HCT116 (cell line): ENCODE results near the gene EPS8. TPM values are rescaled to one million over a fixed set of nuclear protein-coding genes. Genes with fewer than 3 reads are reported as not detected.

Experiments used
- ATAC-seq: fragments of 200-7000 bp; cut with Tn5 transposase; 2 replicates; pipeline ENCODE4 v1.9.1; 2020; ENCODE audit warnings: mild to moderate bottlenecking, moderate library complexity
- BruUV-seq: library from RNA; stranded (reverse); fragments of 400-500 nt; replicated peaks from 2 replicates; lab custom pipeline; 2021; lab: Mats Ljungman, UMichigan
- CTCF ChIA-PET: fragments of 300-600 bp; sonication (Branson Sonifier 250); formaldehyde crosslinking; loops from one replicate; lab custom pipeline; 2021; ENCODE audit warnings: antibody characterized with exemption; lab: Charles Lee
- POLR2A ChIA-PET: fragments of 300-600, 350-600 bp; sonication (Branson Sonifier 250); formaldehyde crosslinking; loops from one replicate; lab custom pipeline; 2021; ENCODE audit warnings: antibody characterized with exemption; lab: Charles Lee
- RAD21 ChIA-PET, 2 experiments: fragments of 300-600 bp; sonication (Branson Sonifier 250); formaldehyde crosslinking; loops; one replicate each; lab custom pipeline; 2023; ENCODE audit warnings: low total read pairs in 2 of 2; ENCODE audit not compliant: uncharacterized antibody in 2 of 2, unreplicated experiment in 2 of 2, low non-redundant PET in 1 of 2; lab: Charles Lee
- DNase-seq: peaks from one replicate; pipeline ENCODE4 v3.0.0-alpha.2; 2010; ENCODE audit warnings: low read depth, low spot score
- H2AFZ ChIP-seq: fragments of 200-600 bp; shearing (Covaris generic), sonication (generic); 2 replicates; pipeline ENCODE4 v1.6.1; 2017; ENCODE audit warnings: low read depth, mixed run types, mixed read lengths, antibody characterized with exemption, low read length; ENCODE audit not compliant: poor library complexity, severe bottlenecking
- H3K27ac ChIP-seq: 2 replicates; pipeline ENCODE4 v1.5.1; 2012; ENCODE audit warnings: low read depth, low read length
- H3K27me3 ChIP-seq: fragments of 200-600 bp; sonication (generic); 2 replicates; pipeline ENCODE4 v1.6.1; 2016; ENCODE audit warnings: mixed run types, low read length, mixed read lengths; ENCODE audit not compliant: insufficient read depth
- H3K36me3 ChIP-seq, 2 experiments: fragments of 200-500 bp in 1 of 2; fragments of 200-600 bp in 1 of 2; sonication (Bioruptor generic) in 1 of 2; sonication (generic) in 1 of 2; 2 replicates each; pipeline versions ENCODE4 v1.5.1 to v1.6.1; 2014 to 2016; ENCODE audit warnings: low read length in 2 of 2, inconsistent platforms in 1 of 2, mixed read lengths in 1 of 2, mixed run types in 1 of 2; ENCODE audit not compliant: insufficient read depth in 2 of 2, control insufficient read depth in 1 of 2
- H3K4me1 ChIP-seq, 2 experiments: fragments of 200-600 bp in 1 of 2; sonication (generic) in 1 of 2; 2 replicates each; pipeline versions ENCODE4 v1.5.1 to v1.6.1; 2012 to 2017; ENCODE audit warnings: low read length in 2 of 2, inconsistent platforms in 1 of 2, mild to moderate bottlenecking in 1 of 2, mixed read lengths in 1 of 2, mixed run types in 1 of 2, moderate library complexity in 1 of 2; ENCODE audit not compliant: insufficient read depth in 2 of 2, control insufficient read depth in 1 of 2
- H3K4me2 ChIP-seq: fragments of 200-600 bp; sonication (generic); 2 replicates; pipeline ENCODE4 v1.6.1; 2017; ENCODE audit warnings: mixed run types, low read length, mixed read lengths
- H3K4me3 ChIP-seq, 2 experiments: fragments of 200-600 bp in 1 of 2; sonication (generic) in 1 of 2; replicated peaks in 1 of 2; 2 replicates each; pipeline ENCODE4 v1.5.1; 2011 to 2016; ENCODE audit warnings: low read length in 2 of 2, control low read depth in 1 of 2, low read depth in 1 of 2, mild to moderate bottlenecking in 1 of 2, mixed read lengths in 1 of 2, mixed run types in 1 of 2
- H3K79me2 ChIP-seq: fragments of 200-600 bp; sonication (generic); 2 replicates; pipeline ENCODE4 v1.6.1; 2017; ENCODE audit warnings: mild to moderate bottlenecking, mixed run types, low read length, moderate library complexity, mixed read lengths; ENCODE audit not compliant: insufficient read depth
- H3K9ac ChIP-seq: fragments of 200-600 bp; sonication (generic); 2 replicates; pipeline ENCODE4 v1.6.1; 2016; ENCODE audit warnings: low read length, mixed read lengths
- H3K9me2 ChIP-seq: fragments of 200-600 bp; sonication (generic), shearing (Covaris generic); 2 replicates; pipeline ENCODE4 v1.6.1; 2017; ENCODE audit warnings: mixed run types, mild to moderate bottlenecking, moderate library complexity; ENCODE audit not compliant: insufficient read depth
- H3K9me3 ChIP-seq, 2 experiments: fragments of 200-500 bp in 1 of 2; fragments of 200-600 bp in 1 of 2; sonication (Bioruptor generic) in 1 of 2; sonication (generic) in 1 of 2; 2 replicates each; pipeline ENCODE4 v1.6.1; 2014 to 2017; ENCODE audit warnings: low read length in 2 of 2, mixed read lengths in 2 of 2, inconsistent platforms in 1 of 2, low read depth in 1 of 2, mild to moderate bottlenecking in 1 of 2, mixed run types in 1 of 2, moderate library complexity in 1 of 2; ENCODE audit not compliant: control insufficient read depth in 1 of 2, insufficient read depth in 1 of 2
- H4K20me1 ChIP-seq: fragments of 200-600 bp; sonication (generic), shearing (Covaris generic); 2 replicates; pipeline ENCODE4 v1.6.1; 2017; ENCODE audit warnings: mixed run types, mild to moderate bottlenecking, moderate library complexity; ENCODE audit not compliant: insufficient read depth
- ATF3 ChIP-seq: IDR thresholded peaks from 2 replicates; pipeline ENCODE4 v1.6.1; 2012
- CBX3 ChIP-seq: IDR thresholded peaks from 2 replicates; pipeline ENCODE4 v1.6.1; 2012; ENCODE audit warnings: low read depth
- CTCF ChIP-seq, 3 experiments: fragments of 200-600 bp in 1 of 3; sonication (generic) in 1 of 3; IDR thresholded peaks in 2 of 3; conservative IDR thresholded peaks in 1 of 3; 2 replicates each; pipeline ENCODE4 v1.5.1; 2012 to 2017; ENCODE audit warnings: low read depth in 2 of 3, low read length in 2 of 3, antibody characterized with exemption in 1 of 3, borderline replicate concordance in 1 of 3, control low read depth in 1 of 3, mild to moderate bottlenecking in 1 of 3, mixed read lengths in 1 of 3, mixed run types in 1 of 3, moderate library complexity in 1 of 3; ENCODE audit not compliant: insufficient read depth in 1 of 3
- EGR1 ChIP-seq: IDR thresholded peaks from 2 replicates; pipeline ENCODE4 v1.6.1; 2012; ENCODE audit warnings: low read depth
- EZH2 ChIP-seq: fragments of 200-600 bp; sonication (generic); IDR thresholded peaks from 2 replicates; pipeline ENCODE4 v1.6.1; 2017; ENCODE audit warnings: antibody characterized with exemption, mixed run types
- EZH2phosphoT487 ChIP-seq: fragments of 200-600 bp; IDR thresholded peaks from 2 replicates; pipeline ENCODE4 v1.6.1; 2018; ENCODE audit warnings: antibody characterized with exemption, borderline replicate concordance
- FOSL1 ChIP-seq: IDR thresholded peaks from 2 replicates; pipeline ENCODE4 v1.6.1; 2012; ENCODE audit warnings: low read depth
- JUND ChIP-seq: IDR thresholded peaks from 2 replicates; pipeline ENCODE4 v1.6.1; 2012
- MAX ChIP-seq: IDR thresholded peaks from 2 replicates; pipeline ENCODE4 v1.6.1; 2012
- POLR2AphosphoS5 ChIP-seq: IDR thresholded peaks from 2 replicates; pipeline ENCODE4 v1.6.1; 2011; ENCODE audit warnings: mild to moderate bottlenecking, low read depth, low read length, moderate library complexity
- RAD21 ChIP-seq: IDR thresholded peaks from 2 replicates; pipeline ENCODE4 v1.6.1; 2012; ENCODE audit warnings: low read depth, mild to moderate bottlenecking
- SIN3A ChIP-seq: IDR thresholded peaks from 2 replicates; pipeline ENCODE4 v1.6.1; 2012; ENCODE audit warnings: low read depth
- SP1 ChIP-seq: IDR thresholded peaks from 2 replicates; pipeline ENCODE4 v1.6.1; 2012; ENCODE audit warnings: low read depth
- YY1 ChIP-seq: IDR thresholded peaks from 2 replicates; pipeline ENCODE4 v1.6.1; 2011; ENCODE audit warnings: low read length, low read depth, moderate library complexity, mild to moderate bottlenecking; ENCODE audit not compliant: insufficient replicate concordance; ENCODE audit errors: extremely low read depth
- intact Hi-C: fragments of 100-400 bp; cut with micrococcal nuclease; formaldehyde crosslinking; loops from 2 replicates; pipeline ENCODE4 v1.10.0; 2022
- total RNA-seq: library from RNA; stranded (reverse); gene quantifications from one replicate; pipeline ENCODE4 v1.2.1, GENCODE V29; 2021; ENCODE audit not compliant: unreplicated experiment
- TF ChIP-seq, protein P1 (sequence below): IDR thresholded peaks from 2 replicates; pipeline ENCODE4 v1.6.1; 2011; ENCODE audit warnings: mild to moderate bottlenecking, low read length, moderate library complexity; ENCODE audit not compliant: insufficient replicate concordance; ENCODE audit errors: extremely low read depth
- TF ChIP-seq, protein P2 (sequence below): IDR thresholded peaks from 2 replicates; pipeline ENCODE4 v1.6.1; 2012; ENCODE audit warnings: low read depth

The EPS8 gene
- total RNA-seq, 1 experiment from 2014 or later: 49.9 TPM

GRCh38 chr12:15767301-15767700 is 21.9 kb downstream of the EPS8 start:
- Histone ChIP-seq H3K4me2 (no peak overlapping the region), H3K9me2 (no peaks in the 10 kb centered on the region), H3K4me3 (no peak overlapping the region), H3K27me3 (no peaks in the 10 kb centered on the region), H2AFZ (no peak overlapping the region), H3K36me3 (no peaks in the 10 kb centered on the region), H3K9ac (no peak overlapping the region), H3K79me2 (peaks cover 92% of the 10 kb centered on the region), H3K9me3 (no peaks in the 10 kb centered on the region), H3K27ac (no peak overlapping the region), H4K20me1 (no peaks in the 10 kb centered on the region), H3K4me1 (peaks cover 0 to 7% of the 10 kb centered on the region in 2 experiments; a peak in 1 of 4 replicates)
- BruUV-seq: no TSS peak
- CTCF ChIA-PET: no interaction called here
- DNase-seq (no peak), ATAC-seq (no peak)
- POLR2A ChIA-PET: no interaction called here
- RAD21 ChIA-PET: no interaction called here
- TF ChIP-seq CTCF (IDR thresholded peaks at IDR 0.05 in 2 of 3, conservative IDR thresholded peaks at IDR 0.05 in 1 of 3; ENCODE audit: borderline replicate concordance in 1 of 3, insufficient read depth in 1 of 3, low read depth in 2 of 3, low read length in 2 of 3) (no peak), MAX (no peak), FOSL1 (no peak), ATF3 (no peak), SIN3A (no peak), EZH2 (no peak), EZH2phosphoT487 (no peak), CBX3 (no peak), SP1 (no peak), RAD21 (no peak), YY1 (no peak), POLR2AphosphoS5 (no peak), JUND (no peak), EGR1 (no peak)
- TF ChIP-seq, protein P1, sequence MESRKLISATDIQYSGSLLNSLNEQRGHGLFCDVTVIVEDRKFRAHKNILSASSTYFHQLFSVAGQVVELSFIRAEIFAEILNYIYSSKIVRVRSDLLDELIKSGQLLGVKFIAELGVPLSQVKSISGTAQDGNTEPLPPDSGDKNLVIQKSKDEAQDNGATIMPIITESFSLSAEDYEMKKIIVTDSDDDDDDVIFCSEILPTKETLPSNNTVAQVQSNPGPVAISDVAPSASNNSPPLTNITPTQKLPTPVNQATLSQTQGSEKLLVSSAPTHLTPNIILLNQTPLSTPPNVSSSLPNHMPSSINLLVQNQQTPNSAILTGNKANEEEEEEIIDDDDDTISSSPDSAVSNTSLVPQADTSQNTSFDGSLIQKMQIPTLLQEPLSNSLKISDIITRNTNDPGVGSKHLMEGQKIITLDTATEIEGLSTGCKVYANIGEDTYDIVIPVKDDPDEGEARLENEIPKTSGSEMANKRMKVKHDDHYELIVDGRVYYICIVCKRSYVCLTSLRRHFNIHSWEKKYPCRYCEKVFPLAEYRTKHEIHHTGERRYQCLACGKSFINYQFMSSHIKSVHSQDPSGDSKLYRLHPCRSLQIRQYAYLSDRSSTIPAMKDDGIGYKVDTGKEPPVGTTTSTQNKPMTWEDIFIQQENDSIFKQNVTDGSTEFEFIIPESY: no peak
- TF ChIP-seq, protein P2, sequence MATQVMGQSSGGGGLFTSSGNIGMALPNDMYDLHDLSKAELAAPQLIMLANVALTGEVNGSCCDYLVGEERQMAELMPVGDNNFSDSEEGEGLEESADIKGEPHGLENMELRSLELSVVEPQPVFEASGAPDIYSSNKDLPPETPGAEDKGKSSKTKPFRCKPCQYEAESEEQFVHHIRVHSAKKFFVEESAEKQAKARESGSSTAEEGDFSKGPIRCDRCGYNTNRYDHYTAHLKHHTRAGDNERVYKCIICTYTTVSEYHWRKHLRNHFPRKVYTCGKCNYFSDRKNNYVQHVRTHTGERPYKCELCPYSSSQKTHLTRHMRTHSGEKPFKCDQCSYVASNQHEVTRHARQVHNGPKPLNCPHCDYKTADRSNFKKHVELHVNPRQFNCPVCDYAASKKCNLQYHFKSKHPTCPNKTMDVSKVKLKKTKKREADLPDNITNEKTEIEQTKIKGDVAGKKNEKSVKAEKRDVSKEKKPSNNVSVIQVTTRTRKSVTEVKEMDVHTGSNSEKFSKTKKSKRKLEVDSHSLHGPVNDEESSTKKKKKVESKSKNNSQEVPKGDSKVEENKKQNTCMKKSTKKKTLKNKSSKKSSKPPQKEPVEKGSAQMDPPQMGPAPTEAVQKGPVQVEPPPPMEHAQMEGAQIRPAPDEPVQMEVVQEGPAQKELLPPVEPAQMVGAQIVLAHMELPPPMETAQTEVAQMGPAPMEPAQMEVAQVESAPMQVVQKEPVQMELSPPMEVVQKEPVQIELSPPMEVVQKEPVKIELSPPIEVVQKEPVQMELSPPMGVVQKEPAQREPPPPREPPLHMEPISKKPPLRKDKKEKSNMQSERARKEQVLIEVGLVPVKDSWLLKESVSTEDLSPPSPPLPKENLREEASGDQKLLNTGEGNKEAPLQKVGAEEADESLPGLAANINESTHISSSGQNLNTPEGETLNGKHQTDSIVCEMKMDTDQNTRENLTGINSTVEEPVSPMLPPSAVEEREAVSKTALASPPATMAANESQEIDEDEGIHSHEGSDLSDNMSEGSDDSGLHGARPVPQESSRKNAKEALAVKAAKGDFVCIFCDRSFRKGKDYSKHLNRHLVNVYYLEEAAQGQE: no peak
- intact Hi-C loops: no loop called here
